Mesendoderm (in vitro differentiated cells): ENCODE measurements around the gene ZNF668.
A peak's percentile ranks its signal among the peaks of the same experiment; 100 is the strongest.

Experiments used
- DNase-seq: peaks from one replicate; pipeline ENCODE4 v3.0.0; 2013
- H2AK5ac ChIP-seq: 2 replicates; pipeline ENCODE4 v1.6.1; 2013; ENCODE audit warnings: low read length, inconsistent platforms
- H2BK120ac ChIP-seq: 2 replicates; pipeline ENCODE4 v1.6.1; 2013; ENCODE audit warnings: low read depth, mild to moderate bottlenecking, low read length, moderate library complexity, mixed read lengths
- H2BK15ac ChIP-seq: replicated peaks from 2 replicates; pipeline ENCODE4 v1.6.1; 2013; ENCODE audit warnings: low read depth, mild to moderate bottlenecking, moderate library complexity
- H2BK5ac ChIP-seq: 2 replicates; pipeline ENCODE4 v1.6.1; 2013; ENCODE audit warnings: low read length, inconsistent platforms
- H3K18ac ChIP-seq: 2 replicates; pipeline ENCODE4 v1.6.1; 2013; ENCODE audit warnings: mild to moderate bottlenecking, low read length, mixed read lengths
- H3K23ac ChIP-seq: one replicate; pipeline ENCODE4 v1.6.1; 2013; ENCODE audit warnings: low read length
- H3K27ac ChIP-seq: 2 replicates; pipeline ENCODE4 v1.5.1; 2013; ENCODE audit warnings: low read depth, mild to moderate bottlenecking, inconsistent platforms, low read length, moderate library complexity
- H3K27me3 ChIP-seq: 2 replicates; pipeline ENCODE4 v1.6.1; 2013; ENCODE audit warnings: low read length, control low read depth, mild to moderate bottlenecking, inconsistent platforms; ENCODE audit not compliant: insufficient read depth, poor library complexity
- H3K36me3 ChIP-seq: 2 replicates; pipeline ENCODE4 v1.6.1; 2013; ENCODE audit warnings: low read length, inconsistent platforms; ENCODE audit not compliant: control insufficient read depth, insufficient read depth
- H3K4ac ChIP-seq: one replicate; pipeline ENCODE4 v1.6.1; 2013; ENCODE audit warnings: low read depth, mild to moderate bottlenecking, low read length, moderate library complexity
- H3K4me1 ChIP-seq: 2 replicates; pipeline ENCODE4 v1.6.1; 2013; ENCODE audit warnings: low read depth, low read length, inconsistent platforms; ENCODE audit not compliant: control insufficient read depth
- H3K4me2 ChIP-seq: 2 replicates; pipeline ENCODE4 v1.6.1; 2013; ENCODE audit warnings: low read length
- H3K4me3 ChIP-seq: 2 replicates; pipeline ENCODE4 v1.5.1; 2013; ENCODE audit warnings: mild to moderate bottlenecking, low read length
- H3K56ac ChIP-seq: one replicate; pipeline ENCODE4 v1.6.1; 2013; ENCODE audit warnings: low read length
- H3K79me1 ChIP-seq: 2 replicates; pipeline ENCODE4 v1.6.1; 2013; ENCODE audit warnings: low read length, inconsistent platforms
- H3K79me2 ChIP-seq: 2 replicates; pipeline ENCODE4 v1.6.1; 2013; ENCODE audit warnings: mild to moderate bottlenecking, low read length; ENCODE audit not compliant: control insufficient read depth, insufficient read depth
- H3K9ac ChIP-seq: 2 replicates; pipeline ENCODE4 v1.6.1; 2013; ENCODE audit warnings: low read length, inconsistent platforms
- H4K5ac ChIP-seq: one replicate; pipeline ENCODE4 v1.6.1; 2013; ENCODE audit warnings: low read length
- H4K8ac ChIP-seq: one replicate; pipeline ENCODE4 v1.6.1; 2013; ENCODE audit warnings: low read depth, mild to moderate bottlenecking, control low read depth, low read length, moderate library complexity
- WGBS: extraction: QIAGEN DNeasy Blood & Tissue Kit; methylation state at CpG from one replicate; pipeline ENCODE4 v1.1.7; 2013; ENCODE audit warnings: low lambda C conversion rate, missing lambda C conversion rate; ENCODE audit not compliant: insufficient coverage; ENCODE audit errors: extremely low coverage; 5-methylcytosine and 5-hydroxymethylcytosine counted together

The ZNF668 gene

DNA sequence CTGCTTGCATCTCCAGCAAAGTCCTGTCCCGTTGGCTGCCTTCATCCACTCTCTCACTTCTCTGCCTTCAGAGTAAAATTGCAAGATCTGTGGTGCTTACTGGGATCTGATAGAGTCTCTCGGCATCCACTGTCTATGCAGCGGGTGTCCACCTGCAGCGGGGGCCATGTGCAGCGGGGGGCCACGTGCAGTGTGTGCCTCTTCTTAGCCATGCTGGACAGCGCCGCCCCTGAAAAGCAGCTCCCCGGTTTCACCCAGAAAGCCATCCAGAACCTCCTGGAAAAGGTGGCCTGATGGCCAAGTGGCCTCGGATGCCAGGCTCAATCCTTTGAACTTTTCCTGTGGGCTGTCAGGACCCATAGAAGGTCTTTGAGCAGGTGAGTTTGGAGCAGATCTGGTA lies 31.2 kb downstream of the ZNF668 start:
- WGBS, result no CpG with 5 or more reads among the region's 10 CpGs

DNA sequence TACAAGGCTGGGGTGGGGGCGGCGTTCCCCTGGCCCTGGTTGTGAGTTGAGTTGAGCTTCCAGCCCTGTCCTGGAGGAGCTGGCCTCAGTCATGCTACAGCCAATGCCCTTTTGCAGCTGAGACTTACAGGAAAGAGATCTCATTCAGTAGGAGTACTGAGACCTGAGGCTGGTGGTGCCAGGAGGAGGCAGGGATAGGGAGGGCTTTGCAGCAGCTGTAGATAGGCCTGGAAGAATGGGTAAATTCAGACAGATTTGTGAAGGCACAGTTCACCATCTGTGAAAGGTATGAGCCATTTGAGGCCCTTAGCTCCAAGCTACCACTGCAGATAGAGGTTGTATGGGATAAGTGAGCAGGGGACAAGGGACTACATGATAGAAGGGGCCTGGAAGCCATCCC lies 35.0 kb downstream of the ZNF668 start:
- H3K23ac ChIP-seq, result no peak overlapping the region
- H3K27ac ChIP-seq, result no peak overlapping the region
- no peak overlapping the region for H2BK120ac ChIP-seq
- H3K36me3 ChIP-seq, result peaks cover 2% of the 10 kb centered on the region
- H2BK15ac ChIP-seq, result no peak overlapping the region
- DNase-seq, result no peak
- no peak overlapping the region for H2AK5ac ChIP-seq
- H3K4ac ChIP-seq, result no peak overlapping the region
- no peak overlapping the region for H3K56ac ChIP-seq
- H4K5ac ChIP-seq, result no peak overlapping the region
- H3K18ac ChIP-seq, result no peak overlapping the region
- no peak overlapping the region for H3K4me3 ChIP-seq
- WGBS, result no CpG with 5 or more reads among the region's 2 CpGs
- H3K4me1 ChIP-seq, result no peaks in the 10 kb centered on the region
- peaks cover 1% of the 10 kb centered on the region for H3K79me1 ChIP-seq
- no peak overlapping the region for H3K9ac ChIP-seq
- no peaks in the 10 kb centered on the region for H3K79me2 ChIP-seq
- no peak overlapping the region for H2BK5ac ChIP-seq
- H4K8ac ChIP-seq, result no peak overlapping the region
- H3K4me2 ChIP-seq, result no peak overlapping the region
- H3K27me3 ChIP-seq, result no peaks in the 10 kb centered on the region

More for the DNA sequence above, 31.2 kb downstream of the ZNF668 start:
- Histone ChIP-seq H3K79me2 (no peaks in the 10 kb centered on the region), H3K4me1 (no peaks in the 10 kb centered on the region), H4K5ac (no peak overlapping the region), H2BK5ac (no peak overlapping the region), H3K27me3 (no peaks in the 10 kb centered on the region), H3K4ac (no peak overlapping the region), H4K8ac (no peak overlapping the region), H2BK120ac (no peak overlapping the region), H2AK5ac (no peak overlapping the region), H3K4me2 (no peak overlapping the region), H3K4me3 (no peak overlapping the region), H3K79me1 (no peaks in the 10 kb centered on the region), H3K56ac (peak overlapping the region; percentile 25), H3K36me3 (peaks cover 1% of the 10 kb centered on the region), H3K9ac (peak overlapping the region; percentile 32), H3K23ac (no peak overlapping the region), H2BK15ac (no peak overlapping the region), H3K27ac (no peak overlapping the region), H3K18ac (no peak overlapping the region)
- DNase-seq, result no peak

DNA sequence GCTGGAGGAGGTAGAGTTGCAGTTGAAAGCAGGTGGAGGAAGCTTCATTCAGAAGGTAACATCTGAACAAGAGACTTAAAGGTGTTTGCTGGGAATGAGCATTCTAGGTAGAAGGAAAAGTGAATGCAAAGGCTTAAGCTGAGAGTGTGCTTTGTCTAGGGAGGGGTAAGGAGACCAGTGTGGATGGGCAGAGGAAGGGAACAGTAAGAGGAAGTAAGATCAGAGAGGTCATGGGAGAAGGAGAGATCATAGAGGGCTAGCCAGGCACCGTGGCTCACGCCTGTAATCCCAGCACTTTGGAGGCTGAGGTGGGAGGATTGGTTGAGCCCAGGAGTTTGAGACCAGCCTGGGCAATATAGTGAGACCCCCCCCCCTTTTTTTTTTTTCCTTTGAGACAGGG lies 37.3 kb downstream of the ZNF668 start:
- Histone ChIP-seq H3K27ac (no peak overlapping the region), H3K9ac (no peak overlapping the region), H3K18ac (no peak overlapping the region), H2BK120ac (no peak overlapping the region), H3K4me3 (no peak overlapping the region), H3K4me1 (no peaks in the 10 kb centered on the region), H4K8ac (no peak overlapping the region), H4K5ac (no peak overlapping the region), H3K79me1 (peaks cover 1% of the 10 kb centered on the region), H3K56ac (no peak overlapping the region), H3K79me2 (no peaks in the 10 kb centered on the region), H2BK5ac (no peak overlapping the region), H2AK5ac (no peak overlapping the region), H3K4me2 (no peak overlapping the region), H3K23ac (no peak overlapping the region), H3K27me3 (no peaks in the 10 kb centered on the region), H3K36me3 (peaks cover 2% of the 10 kb centered on the region), H2BK15ac (no peak overlapping the region), H3K4ac (no peak overlapping the region)
- no CpG with 5 or more reads among the region's 2 CpGs for WGBS
- no peak for DNase-seq

DNA sequence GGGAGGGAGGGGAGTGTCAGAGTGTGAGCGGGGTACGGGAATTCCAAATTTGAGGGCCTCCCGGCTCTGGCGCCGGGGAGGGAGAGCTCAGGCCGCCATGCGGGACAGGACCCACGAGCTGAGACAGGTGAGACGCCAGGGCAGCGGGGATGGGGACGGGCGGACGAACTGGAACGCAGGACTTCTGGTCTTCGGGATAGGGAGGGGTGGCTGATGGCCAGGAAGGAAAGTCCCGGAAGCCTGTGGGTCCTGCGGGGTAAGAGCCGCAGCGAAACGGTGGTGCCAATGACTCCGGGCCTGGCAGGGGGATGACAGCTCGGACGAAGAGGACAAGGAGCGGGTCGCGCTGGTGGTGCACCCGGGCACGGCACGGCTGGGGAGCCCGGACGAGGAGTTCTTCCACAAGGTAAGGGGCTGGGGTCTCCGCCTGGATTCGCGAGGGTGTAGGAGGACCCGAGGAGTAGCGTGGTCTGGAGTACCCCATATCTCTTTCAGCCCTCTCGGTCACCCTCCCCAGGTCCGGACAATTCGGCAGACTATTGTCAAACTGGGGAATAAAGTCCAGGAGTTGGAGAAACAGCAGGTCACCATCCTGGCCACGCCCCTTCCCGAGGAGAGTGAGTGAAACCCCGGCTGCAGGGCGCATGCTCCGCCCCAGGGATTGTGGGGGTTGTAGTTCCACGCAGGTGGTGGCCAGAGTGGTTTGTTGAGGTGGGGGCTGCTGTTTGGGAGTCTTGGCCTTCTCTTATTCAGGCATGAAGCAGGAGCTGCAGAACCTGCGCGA lies 40.1 kb downstream of the ZNF668 start:
- peaks cover 1% of the 10 kb centered on the region for H3K79me1 ChIP-seq
- H2AK5ac ChIP-seq, result no peak overlapping the region
- no peak overlapping the region for H3K4ac ChIP-seq
- peak overlapping the region; percentile 70 for H3K9ac ChIP-seq
- WGBS, result no CpG with 5 or more reads among the region's 47 CpGs
- peak overlapping the region; percentile 84 for H3K4me3 ChIP-seq
- peak overlapping the region; percentile 74 for H3K56ac ChIP-seq
- no peak overlapping the region for H3K18ac ChIP-seq
- peak overlapping the region; percentile 96 for H3K4me2 ChIP-seq
- peak; percentile 87 for DNase-seq
- H2BK120ac ChIP-seq, result no peak overlapping the region
- H3K4me1 ChIP-seq, result no peaks in the 10 kb centered on the region
- no peak overlapping the region for H4K5ac ChIP-seq
- H3K27ac ChIP-seq, result no peak overlapping the region
- no peak overlapping the region for H4K8ac ChIP-seq
- no peak overlapping the region for H2BK5ac ChIP-seq
- H2BK15ac ChIP-seq, result no peak overlapping the region
- H3K79me2 ChIP-seq, result no peaks in the 10 kb centered on the region
- peaks cover 2% of the 10 kb centered on the region for H3K36me3 ChIP-seq
- H3K23ac ChIP-seq, result no peak overlapping the region
- H3K27me3 ChIP-seq, result no peaks in the 10 kb centered on the region

DNA sequence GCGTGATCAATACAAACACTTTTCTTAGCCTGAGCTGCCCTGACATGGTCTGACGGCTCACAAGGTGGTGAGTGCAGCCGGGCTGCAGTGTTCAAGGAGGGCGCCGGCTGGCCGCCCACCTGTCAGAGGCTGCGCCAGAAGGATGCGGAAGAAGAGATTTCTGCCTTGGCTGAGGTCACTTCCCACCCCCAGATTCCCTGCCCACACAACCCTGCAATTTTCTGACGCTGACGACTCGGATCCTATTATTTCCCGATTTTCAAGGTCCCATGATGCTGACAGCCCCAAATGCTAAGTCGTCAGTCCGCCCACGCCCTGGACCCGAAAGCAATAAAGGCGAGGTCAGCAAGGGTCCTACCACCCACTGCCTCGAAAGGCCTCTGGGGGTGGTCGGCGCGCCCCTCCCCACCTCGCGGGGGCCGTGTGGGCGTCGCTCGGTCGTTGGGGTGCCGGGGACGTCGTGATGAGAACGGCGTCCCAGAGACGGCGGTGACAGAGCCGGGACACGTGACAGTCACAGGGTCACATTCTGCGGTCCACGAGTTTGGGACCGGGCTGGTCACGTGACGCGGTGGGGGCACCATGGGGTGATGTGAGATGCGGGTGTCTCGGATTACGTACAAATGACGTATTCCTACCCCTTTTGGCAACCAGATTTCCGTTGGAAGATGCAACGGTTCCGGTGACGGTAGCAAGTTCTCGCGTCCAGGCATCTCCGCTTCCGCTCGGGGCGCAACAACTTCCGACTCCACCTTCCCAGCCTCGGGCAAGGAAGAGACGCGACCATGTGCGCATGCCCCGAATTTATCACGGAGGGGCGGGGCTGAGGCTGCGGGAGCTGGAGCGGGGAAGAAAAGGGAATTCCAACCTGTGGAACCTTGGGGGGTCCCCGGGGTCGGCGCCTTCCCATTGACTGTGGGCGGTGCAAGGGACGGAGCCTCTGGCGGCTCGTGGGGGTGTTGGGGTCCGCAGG lies 41.0 kb downstream of the ZNF668 start, which contains the start of gene STX4:
STX4 (plus strand) TSS at position 823 of the 973 bp plus-strand sequence. CDS start 248 bp downstream, outside the sequence.
- Histone ChIP-seq H2BK120ac (no peak within 1 kb of the TSS), H2AK5ac (no peak within 1 kb of the TSS), H3K36me3 (peaks cover 2% of the 10 kb centered on the region), H3K4me3 (peak within 1 kb of the TSS; percentile 84), H4K5ac (no peak within 1 kb of the TSS), H3K4me1 (no peaks in the 10 kb centered on the region), H2BK15ac (no peak within 1 kb of the TSS), H3K4me2 (peak within 1 kb of the TSS; percentile 96), H3K79me1 (peaks cover 1% of the 10 kb centered on the region), H2BK5ac (no peak within 1 kb of the TSS), H3K23ac (no peak within 1 kb of the TSS), H4K8ac (no peak within 1 kb of the TSS), H3K4ac (no peak within 1 kb of the TSS), H3K18ac (no peak within 1 kb of the TSS), H3K56ac (peak within 1 kb of the TSS; percentile 91), H3K9ac (peak within 1 kb of the TSS; percentile 72), H3K27ac (no peak within 1 kb of the TSS), H3K79me2 (no peaks in the 10 kb centered on the region), H3K27me3 (no peaks in the 10 kb centered on the region)
- no CpG with 5 or more reads among the region's 75 CpGs for WGBS
- peak; percentile 96 for DNase-seq
